K562 (cell line): ENCODE measurements around the gene PRTFDC1.

Experiments
- CTCF ChIP-seq, 3 experiments: IDR thresholded peaks in 2 of 3; conservative IDR thresholded peaks in 1 of 3; 2 replicates each; pipeline ENCODE4 v1.5.1; 2011 to 2012; ENCODE audit warnings: low read length in 3 of 3, mild to moderate bottlenecking in 3 of 3, control low read depth in 2 of 3, improper control_type of control experiment in 1 of 3, inconsistent platforms in 1 of 3, low read depth in 1 of 3, mixed read lengths in 1 of 3, moderate library complexity in 1 of 3; ENCODE audit not compliant: insufficient read depth in 2 of 3
- EZH2 ChIP-seq: IDR thresholded peaks from 2 replicates; pipeline ENCODE4 v1.6.1; 2012; ENCODE audit warnings: low read depth, mild to moderate bottlenecking, inconsistent platforms, low read length, borderline replicate concordance
- IRF9 ChIP-seq: fragments of 450-650 bp; IDR thresholded peaks from 2 replicates; pipeline ENCODE4 v1.6.1; 2016; ENCODE audit warnings: missing biosample characterization, missing genetic modification characterization
- POLR2A ChIP-seq: fragments of 450-650 bp; conservative IDR thresholded peaks from 2 replicates; pipeline ENCODE4 v1.6.1; 2016
- PRDM10 ChIP-seq: fragments of 450-650 bp; IDR thresholded peaks from 2 replicates; pipeline ENCODE4 v1.6.1; 2018; ENCODE audit not compliant: partially characterized antibody
- RAD21 ChIP-seq, 2 experiments: fragments of 250-450 bp in 1 of 2; fragments of 450-650 bp in 1 of 2; sonication (Bioruptor Pico) in 1 of 2; formaldehyde crosslinking in 1 of 2; IDR thresholded peaks in 1 of 2; conservative IDR thresholded peaks in 1 of 2; 2 replicates each; pipeline versions ENCODE4 v1.4.0 to v1.8.0; 2020 to 2022; ENCODE audit warnings: mild to moderate bottlenecking in 2 of 2, moderate library complexity in 1 of 2
- SMARCC2 ChIP-seq: fragments of 450-650 bp; IDR thresholded peaks from 2 replicates; pipeline ENCODE4 v1.6.1; 2017; ENCODE audit warnings: antibody characterized with exemption, moderate library complexity, mild to moderate bottlenecking, low read depth
- TGIF2 ChIP-seq: sonication (generic); formaldehyde crosslinking; IDR thresholded peaks from 2 replicates; pipeline ENCODE4 v1.8.1; 2022; ENCODE audit warnings: mild to moderate bottlenecking, missing genetic modification reagents, moderate library complexity
- USF2 ChIP-seq: sonication (generic); formaldehyde crosslinking; IDR thresholded peaks from 2 replicates; pipeline ENCODE4 v1.5.0; 2020; ENCODE audit warnings: missing genetic modification reagents
- XRCC5 ChIP-seq: fragments of 200-400 bp; formaldehyde crosslinking; IDR thresholded peaks from 2 replicates; pipeline ENCODE4 v1.6.1; 2017; ENCODE audit warnings: low read depth, mild to moderate bottlenecking, low read length

- TF ChIP-seq IRF9 (tag) = no peak
- TF ChIP-seq SMARCC2 = no peak
- no peak for TF ChIP-seq POLR2A
- no peak for TF ChIP-seq RAD21 (CRISPR knock-in tag; conservative IDR thresholded peaks at IDR 0.05 in 1 of 2, IDR thresholded peaks at IDR 0.05 in 1 of 2)
- TF ChIP-seq EZH2 = no peak
- no peak for TF ChIP-seq CTCF (IDR thresholded peaks at IDR 0.05 in 2 of 3, conservative IDR thresholded peaks at IDR 0.05 in 1 of 3; ENCODE audit: insufficient read depth in 2 of 3, low read depth in 1 of 3, low read length in 3 of 3)
- TF ChIP-seq USF2 (CRISPR knock-in tag) = no peak
- TF ChIP-seq PRDM10 = no peak
- TF ChIP-seq TGIF2 (CRISPR knock-in tag) = no peak
- TF ChIP-seq XRCC5 = no peak
These were observed 126.4 kb downstream of the PRTFDC1 start for GRCh38 chr10:24826009-24826408.
